Measurements from ENCODE around the gene CDON. TPM values are rescaled to one million over a fixed set of nuclear protein-coding genes. Genes with fewer than 3 reads are reported as not detected.
"Not testable (repeated sequence)": the region's sequence is repeated elsewhere in the genome, so short reads cannot be mapped to it uniquely, and the experiment has no call there.

Gene CDON
- total RNA-seq, 1 donor from 2014 or later, result 32.6 TPM

- FAIRE-seq (no peak), DNase-seq (ENCODE audit: low spot score in 2 of 2) (no peak)
Observed at GRCh38 chr11:126007238-126007637, 55.4 kb downstream of the CDON start.

- FAIRE-seq (no peak), DNase-seq (ENCODE audit: low spot score in 2 of 2) (no peak)
Observed at GRCh38 chr11:126006068-126006467, 56.6 kb downstream of the CDON start.

- FAIRE-seq (no peak), DNase-seq (ENCODE audit: low spot score in 2 of 2) (no peak)
Observed at GRCh38 chr11:126002181-126002580, 60.5 kb downstream of the CDON start.

GRCh38 chr11:125999234-125999880 lies 63.3 kb downstream of the CDON start:
- DNase-seq (ENCODE audit: low spot score in 2 of 2) (no peak), FAIRE-seq (no peak)

GRCh38 chr11:125998267-125998666 lies 64.4 kb downstream of the CDON start:
- no peak for FAIRE-seq
- no peak for DNase-seq (ENCODE audit: low spot score in 2 of 2)

GRCh38 chr11:125995313-125995712 lies 67.4 kb downstream of the CDON start:
- no peak for DNase-seq (ENCODE audit: low spot score in 2 of 2)
- no peak for FAIRE-seq

- DNase-seq (ENCODE audit: low spot score in 2 of 2) (no peak), FAIRE-seq (no peak)
Observed at GRCh38 chr11:125994509-125994908, 68.2 kb downstream of the CDON start.

GRCh38 chr11:125992893-125993292 lies 69.8 kb downstream of the CDON start:
- no peak for DNase-seq (ENCODE audit: low spot score in 2 of 2)
- no peak for FAIRE-seq

- peak in 1 of 2 donors; percentile 22 for DNase-seq (ENCODE audit: low spot score in 2 of 2)
- FAIRE-seq, result no peak
Observed at GRCh38 chr11:125990244-125990643, 72.4 kb downstream of the CDON start.

- DNase-seq (ENCODE audit: low spot score in 2 of 2), result no peak
- no peak for FAIRE-seq
Observed at GRCh38 chr11:125987066-125987641, 75.5 kb downstream of the CDON start.

GRCh38 chr11:125985956-125986355 lies 76.7 kb downstream of the CDON start:
- not testable (repeated sequence) for FAIRE-seq; DNase-seq (ENCODE audit: low spot score in 2 of 2)

GRCh38 chr11:125982348-125982730 lies 80.3 kb downstream of the CDON start:
- FAIRE-seq (no peak), DNase-seq (ENCODE audit: low spot score in 2 of 2) (no peak)

- no peak for FAIRE-seq
Observed at GRCh38 chr11:125980436-125980835, 82.2 kb downstream of the CDON start.

GRCh38 chr11:125979511-125979910 lies 83.2 kb downstream of the CDON start:
- no peak for DNase-seq (ENCODE audit: low spot score in 2 of 2)
- FAIRE-seq, result no peak

More at GRCh38 chr11:125980436-125980835, 82.2 kb downstream of the CDON start:
- DNase-seq (ENCODE audit: low spot score in 2 of 2), result no peak

GRCh38 chr11:125978778-125979407 lies 83.8 kb downstream of the CDON start:
- FAIRE-seq (no peak), DNase-seq (ENCODE audit: low spot score in 2 of 2) (no peak)

- FAIRE-seq, result no peak
- DNase-seq (ENCODE audit: low spot score in 2 of 2), result no peak
Observed at GRCh38 chr11:125978181-125978716, 84.4 kb downstream of the CDON start.

- no peak for DNase-seq (ENCODE audit: low spot score in 2 of 2)
- FAIRE-seq, result no peak
Observed at GRCh38 chr11:125977333-125977732, 85.3 kb downstream of the CDON start.

- DNase-seq (ENCODE audit: low spot score in 2 of 2) (no peak), FAIRE-seq (no peak)
Observed at GRCh38 chr11:125976156-125976555, 86.5 kb downstream of the CDON start.

GRCh38 chr11:125975634-125976033 lies 87.0 kb downstream of the CDON start:
- FAIRE-seq (no peak), DNase-seq (ENCODE audit: low spot score in 2 of 2) (no peak)

GRCh38 chr11:125974284-125974683 lies 88.4 kb downstream of the CDON start:
- no peak for FAIRE-seq

GRCh38 chr11:125971618-125972017 lies 91.0 kb downstream of the CDON start:
- no peak for DNase-seq (ENCODE audit: low spot score in 2 of 2)
- no peak for FAIRE-seq

More at GRCh38 chr11:125974284-125974683, 88.4 kb downstream of the CDON start:
- DNase-seq (ENCODE audit: low spot score in 2 of 2), result no peak

GRCh38 chr11:125968354-125968753 lies 94.3 kb downstream of the CDON start:
- no peak for FAIRE-seq
- no peak for DNase-seq (ENCODE audit: low spot score in 2 of 2)
